GM12878 (cell line): Measurements from ENCODE around the gene ABHD1.

Source experiments
- EP300 ChIP-seq, 2 experiments: fragments of 150-350 bp in 1 of 2; IDR thresholded peaks; 2 replicates each; pipeline ENCODE4 v1.6.1; 2011 to 2012; ENCODE audit warnings: low read depth in 2 of 2, low read length in 2 of 2, borderline replicate concordance in 1 of 2, improper control_type of control experiment in 1 of 2, inconsistent platforms in 1 of 2; ENCODE audit not compliant: control insufficient read depth in 1 of 2
- EZH2 ChIP-seq: IDR thresholded peaks from 2 replicates; pipeline ENCODE4 v1.6.1; 2012; ENCODE audit warnings: low read depth, mild to moderate bottlenecking, control low read depth, inconsistent platforms, low read length, borderline replicate concordance; ENCODE audit not compliant: control insufficient read depth
- MYC ChIP-seq: IDR thresholded peaks from 2 replicates; pipeline ENCODE4 v1.6.1; 2011; ENCODE audit warnings: mild to moderate bottlenecking, low read length, moderate library complexity, inconsistent platforms; ENCODE audit not compliant: insufficient read depth, insufficient replicate concordance, insufficient read length, severe bottlenecking
- POLR2A ChIP-seq: IDR thresholded peaks from 2 replicates; pipeline ENCODE4 v1.6.1; 2011; ENCODE audit warnings: low read depth, mild to moderate bottlenecking, low read length
- POLR2AphosphoS5 ChIP-seq: IDR thresholded peaks from 2 replicates; pipeline ENCODE4 v1.6.1; 2011; ENCODE audit warnings: mild to moderate bottlenecking, low read length, inconsistent platforms
- SMC3 ChIP-seq: IDR thresholded peaks from 2 replicates; pipeline ENCODE4 v1.6.1; 2011; ENCODE audit warnings: low read length, improper control_type of control experiment, borderline replicate concordance
- TF ChIP-seq, protein P1 (sequence below), 3 experiments: IDR thresholded peaks in 2 of 3; conservative IDR thresholded peaks in 1 of 3; 2 replicates each; pipeline ENCODE4 v1.5.1; 2011; ENCODE audit warnings: low read depth in 3 of 3, low read length in 3 of 3, mild to moderate bottlenecking in 3 of 3, control low read depth in 2 of 3, moderate library complexity in 2 of 3, inconsistent platforms in 1 of 3, mixed read lengths in 1 of 3; ENCODE audit not compliant: control insufficient read depth in 2 of 3, insufficient read depth in 1 of 3; ENCODE audit errors: extremely low read depth in 1 of 3
- TF ChIP-seq, protein P2 (sequence below): IDR thresholded peaks from 2 replicates; pipeline ENCODE4 v1.6.1; 2012; ENCODE audit warnings: low read depth, low read length, improper control_type of control experiment

DNA sequence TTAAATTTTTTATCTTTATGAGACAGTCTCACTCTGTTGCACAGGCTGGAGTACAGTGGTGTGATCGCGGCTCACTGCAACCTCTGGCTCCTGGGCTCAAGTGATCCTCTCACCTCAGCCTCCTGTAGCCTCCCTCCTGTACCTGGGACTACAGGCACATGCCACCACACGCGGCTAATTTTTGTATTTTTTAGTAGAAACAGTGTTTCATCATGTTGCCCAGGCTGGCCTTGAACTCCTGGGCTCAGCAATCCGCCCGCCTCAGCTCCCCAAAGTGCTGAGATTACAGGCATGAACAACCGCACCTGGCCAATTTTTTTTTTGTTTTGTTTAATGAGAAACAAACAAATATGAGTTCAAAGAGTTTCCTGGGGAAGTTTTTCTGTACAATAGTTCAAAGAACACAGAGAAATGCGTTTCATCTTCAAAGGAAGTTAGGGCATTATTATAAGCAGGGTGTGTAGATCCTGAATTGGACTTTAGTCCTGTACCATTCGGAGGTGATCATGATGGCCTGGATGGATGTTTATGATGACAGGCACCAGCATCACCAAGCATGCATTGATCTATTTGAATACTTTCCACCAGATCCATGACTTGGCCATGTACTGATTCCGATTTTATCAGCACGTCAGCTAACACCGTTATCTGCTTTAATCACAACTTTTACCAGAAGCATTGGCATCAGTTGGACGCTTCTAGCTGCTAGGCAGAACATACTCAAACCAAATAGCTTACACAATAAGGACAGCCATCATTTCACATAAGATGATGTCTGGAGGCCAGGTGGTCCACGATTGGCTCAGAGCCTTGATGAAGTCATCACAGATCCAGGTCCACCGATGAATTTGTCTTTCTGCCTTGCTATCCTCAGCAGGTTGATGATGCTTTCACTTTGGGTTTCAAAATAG, 54.1 kb downstream of the ABHD1 start:
- TF ChIP-seq MYC (no peak), EP300 (IDR thresholded peaks at IDR 0.05; ENCODE audit: borderline replicate concordance in 1 of 2, control insufficient read depth in 1 of 2, low read depth in 2 of 2, low read length in 2 of 2) (no peak), SMC3 (no peak), EZH2 (no peak), POLR2AphosphoS5 (no peak), POLR2A (no peak)
- TF ChIP-seq, protein P1, sequence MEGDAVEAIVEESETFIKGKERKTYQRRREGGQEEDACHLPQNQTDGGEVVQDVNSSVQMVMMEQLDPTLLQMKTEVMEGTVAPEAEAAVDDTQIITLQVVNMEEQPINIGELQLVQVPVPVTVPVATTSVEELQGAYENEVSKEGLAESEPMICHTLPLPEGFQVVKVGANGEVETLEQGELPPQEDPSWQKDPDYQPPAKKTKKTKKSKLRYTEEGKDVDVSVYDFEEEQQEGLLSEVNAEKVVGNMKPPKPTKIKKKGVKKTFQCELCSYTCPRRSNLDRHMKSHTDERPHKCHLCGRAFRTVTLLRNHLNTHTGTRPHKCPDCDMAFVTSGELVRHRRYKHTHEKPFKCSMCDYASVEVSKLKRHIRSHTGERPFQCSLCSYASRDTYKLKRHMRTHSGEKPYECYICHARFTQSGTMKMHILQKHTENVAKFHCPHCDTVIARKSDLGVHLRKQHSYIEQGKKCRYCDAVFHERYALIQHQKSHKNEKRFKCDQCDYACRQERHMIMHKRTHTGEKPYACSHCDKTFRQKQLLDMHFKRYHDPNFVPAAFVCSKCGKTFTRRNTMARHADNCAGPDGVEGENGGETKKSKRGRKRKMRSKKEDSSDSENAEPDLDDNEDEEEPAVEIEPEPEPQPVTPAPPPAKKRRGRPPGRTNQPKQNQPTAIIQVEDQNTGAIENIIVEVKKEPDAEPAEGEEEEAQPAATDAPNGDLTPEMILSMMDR (IDR thresholded peaks at IDR 0.05 in 2 of 3, conservative IDR thresholded peaks at IDR 0.05 in 1 of 3; ENCODE audit: control insufficient read depth in 2 of 3, extremely low read depth in 1 of 3, insufficient read depth in 1 of 3, low read depth in 3 of 3, low read length in 3 of 3) = no peak
- TF ChIP-seq, protein P2, sequence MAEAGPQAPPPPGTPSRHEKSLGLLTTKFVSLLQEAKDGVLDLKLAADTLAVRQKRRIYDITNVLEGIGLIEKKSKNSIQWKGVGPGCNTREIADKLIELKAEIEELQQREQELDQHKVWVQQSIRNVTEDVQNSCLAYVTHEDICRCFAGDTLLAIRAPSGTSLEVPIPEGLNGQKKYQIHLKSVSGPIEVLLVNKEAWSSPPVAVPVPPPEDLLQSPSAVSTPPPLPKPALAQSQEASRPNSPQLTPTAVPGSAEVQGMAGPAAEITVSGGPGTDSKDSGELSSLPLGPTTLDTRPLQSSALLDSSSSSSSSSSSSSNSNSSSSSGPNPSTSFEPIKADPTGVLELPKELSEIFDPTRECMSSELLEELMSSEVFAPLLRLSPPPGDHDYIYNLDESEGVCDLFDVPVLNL = no peak
